Keratinocyte (primary cell): ENCODE data around the gene PPL. TPM values are rescaled to one million over a fixed set of nuclear protein-coding genes. Genes with fewer than 3 reads are reported as not detected.

Experiments
- DNase-seq: peaks from one replicate; pipeline ENCODE4 v3.0.0-alpha.2; 2011; ENCODE audit warnings: low read depth, missing footprints, low spot score
- FAIRE-seq: peaks from 2 replicates; lab custom pipeline; 2011; peaks lifted over from hg19 to GRCh38; lab: Jason Lieb, UNC
- H2AFZ ChIP-seq: 2 replicates; pipeline ENCODE4 v1.6.0; 2012; ENCODE audit warnings: low read length, control low read depth, inconsistent platforms; ENCODE audit not compliant: control insufficient read depth
- H3K27ac ChIP-seq: 2 replicates; pipeline ENCODE4 v1.5.1; 2011; ENCODE audit warnings: low read length; ENCODE audit not compliant: control insufficient read depth, insufficient read depth
- H3K27me3 ChIP-seq: 3 replicates; pipeline ENCODE4 v1.6.0; 2011; ENCODE audit warnings: low read length; ENCODE audit not compliant: control insufficient read depth, insufficient read depth; ENCODE audit errors: extremely low read depth
- H3K36me3 ChIP-seq, 2 experiments: 2 replicates in 1 of 2; 3 replicates in 1 of 2; pipeline ENCODE4 v1.5.1; 2011; ENCODE audit warnings: low read length in 2 of 2, mild to moderate bottlenecking in 1 of 2; ENCODE audit not compliant: control insufficient read depth in 2 of 2, insufficient read depth in 2 of 2; ENCODE audit errors: extremely low read depth in 1 of 2
- H3K4me1 ChIP-seq: 3 replicates; pipeline ENCODE4 v1.5.1; 2011; ENCODE audit warnings: low read length; ENCODE audit not compliant: control insufficient read depth, insufficient read depth; ENCODE audit errors: extremely low read depth
- H3K4me2 ChIP-seq: 3 replicates; pipeline ENCODE4 v1.6.0; 2011; ENCODE audit warnings: low read depth, low read length; ENCODE audit not compliant: control insufficient read depth, insufficient read depth; ENCODE audit errors: extremely low read depth
- H3K4me3 ChIP-seq, 3 experiments: fragments of 200-600 bp in 1 of 3; sonication (generic) in 1 of 3; 2 replicates in 2 of 3; 3 replicates in 1 of 3; pipeline ENCODE4 v1.5.1; 2011 to 2016; ENCODE audit warnings: low read length in 3 of 3, mild to moderate bottlenecking in 3 of 3, control low read depth in 2 of 3, inconsistent platforms in 1 of 3, low read depth in 1 of 3, mixed read lengths in 1 of 3, mixed run types in 1 of 3, moderate library complexity in 1 of 3; ENCODE audit not compliant: control insufficient read depth in 2 of 3, insufficient read depth in 2 of 3; ENCODE audit errors: extremely low read depth in 1 of 3
- H3K79me2 ChIP-seq: 2 replicates; pipeline ENCODE4 v1.6.0; 2012; ENCODE audit warnings: low read length; ENCODE audit not compliant: control insufficient read depth, insufficient read depth
- H3K9ac ChIP-seq: 3 replicates; pipeline ENCODE4 v1.6.0; 2011; ENCODE audit warnings: low read length; ENCODE audit not compliant: control insufficient read depth, insufficient read depth; ENCODE audit errors: extremely low read depth
- H3K9me1 ChIP-seq: 3 replicates; pipeline ENCODE4 v1.6.0; 2011; ENCODE audit warnings: low read length; ENCODE audit not compliant: control insufficient read depth, insufficient read depth; ENCODE audit errors: extremely low read depth
- H3K9me3 ChIP-seq: 2 replicates; pipeline ENCODE4 v1.5.1; 2012; ENCODE audit warnings: low read depth, low read length; ENCODE audit not compliant: control insufficient read depth
- H4K20me1 ChIP-seq: 3 replicates; pipeline ENCODE4 v1.6.0; 2011; ENCODE audit warnings: low read length; ENCODE audit not compliant: control insufficient read depth, insufficient read depth; ENCODE audit errors: extremely low read depth
- CTCF ChIP-seq, 3 experiments: IDR thresholded peaks in 1 of 3; conservative IDR thresholded peaks in 1 of 3; optimal IDR thresholded peaks in 1 of 3; 2 replicates in 2 of 3; 3 replicates in 1 of 3; pipeline versions ENCODE3 to v1.5.1; 2011; ENCODE audit warnings: low read length in 3 of 3, mild to moderate bottlenecking in 3 of 3, moderate library complexity in 2 of 3, control low read depth in 1 of 3, inconsistent platforms in 1 of 3; ENCODE audit not compliant: insufficient read depth in 2 of 3; ENCODE audit errors: extremely low read depth in 1 of 3
- EZH2 ChIP-seq: IDR thresholded peaks from one replicate; pipeline ENCODE4 v1.6.1; 2012; ENCODE audit warnings: inconsistent platforms, mild to moderate bottlenecking, low read length, moderate library complexity
- dilution Hi-C: fragments of 300-500 bp; cut with MboI; formaldehyde crosslinking; loops from one replicate; pipeline ENCODE4 v1.7.0; 2020; ENCODE audit warnings: low sequenced_read_pairs; ENCODE audit not compliant: extremely low pct_ligation_motif_present
- polyA plus RNA-seq, 5 experiments: library from polyadenylated mRNA; depleted of rRNA in 3 of 5; stranded (reverse) in 3 of 5; stranded (forward) in 1 of 5; unstranded in 1 of 5; fragments of >200 nt; gene quantifications; 1 replicate in 1 of 5; 2 replicates in 3 of 5; 3 replicates in 1 of 5; pipeline versions ENCODE4 v1.2.1 to v1.2.3, GENCODE V29; 2011 to 2012; ENCODE audit warnings: missing spikeins in 2 of 5, low read depth in 1 of 5, low replicate concordance in 1 of 5

PPL gene
- polyA plus RNA-seq, 1 donor (not counting 4 experiments of a cell fraction or from before 2014, with no cell fraction given) = 26.6 TPM

- peaks cover 48% of the 10 kb centered on the region for H3K79me2 ChIP-seq
- H3K27me3 ChIP-seq = no peaks in the 10 kb centered on the region
- no peak overlapping the region for H3K27ac ChIP-seq
- H3K36me3 ChIP-seq = peaks cover 25 to 35% of the 10 kb centered on the region in 2 experiments
- H3K9me3 ChIP-seq = no peaks in the 10 kb centered on the region
- H4K20me1 ChIP-seq = peaks cover 3% of the 10 kb centered on the region
- no peak overlapping the region for H3K9ac ChIP-seq
- dilution Hi-C loops = no loop called here
- H3K4me1 ChIP-seq = peaks cover 14% of the 10 kb centered on the region
- no peak overlapping the region for H2AFZ ChIP-seq
- no peak for FAIRE-seq
- no peak overlapping the region for H3K4me2 ChIP-seq
- no peak for DNase-seq
- H3K4me3 ChIP-seq = no peak overlapping the region
- no peaks in the 10 kb centered on the region for H3K9me1 ChIP-seq
- TF ChIP-seq EZH2 (no peak), CTCF (optimal IDR thresholded peaks at IDR 0.05 in 1 of 3, IDR thresholded peaks at IDR 0.05 in 1 of 3, conservative IDR thresholded peaks at IDR 0.05 in 1 of 3; ENCODE audit: extremely low read depth in 1 of 3, insufficient read depth in 2 of 3, low read length in 3 of 3) (no peak)
Measured at GRCh38 chr16:4868535-4868934, 68.4 kb downstream of the PPL start.

GRCh38 chr16:4868026-4868425 lies 68.9 kb downstream of the PPL start:
- Histone ChIP-seq H4K20me1 (peaks cover 3% of the 10 kb centered on the region), H3K4me2 (no peak overlapping the region), H3K4me1 (peaks cover 14% of the 10 kb centered on the region), H3K9me3 (no peaks in the 10 kb centered on the region), H3K4me3 (no peak overlapping the region), H3K27ac (no peak overlapping the region), H3K36me3 (peaks cover 24 to 30% of the 10 kb centered on the region in 2 experiments), H3K9ac (no peak overlapping the region), H3K9me1 (no peaks in the 10 kb centered on the region), H3K27me3 (no peaks in the 10 kb centered on the region), H2AFZ (no peak overlapping the region), H3K79me2 (peaks cover 53% of the 10 kb centered on the region)
- DNase-seq = no peak
- dilution Hi-C loops = no loop called here
- FAIRE-seq = no peak
- TF ChIP-seq EZH2 = no peak
- no peak for TF ChIP-seq CTCF (optimal IDR thresholded peaks at IDR 0.05 in 1 of 3, IDR thresholded peaks at IDR 0.05 in 1 of 3, conservative IDR thresholded peaks at IDR 0.05 in 1 of 3; ENCODE audit: extremely low read depth in 1 of 3, insufficient read depth in 2 of 3, low read length in 3 of 3)
